Upper lobe of right lung (tissue), 1 donor: Measurements from ENCODE around the gene TSEN34. TPM values are rescaled to one million over a fixed set of nuclear protein-coding genes. Genes with fewer than 3 reads are reported as not detected.

Source experiments
- ATAC-seq: fragments of 200-7000 bp; cut with Tn5 transposase; one replicate; pipeline ENCODE4 v1.9.1; 2020; ENCODE audit warnings: mild to moderate bottlenecking, moderate library complexity
- DNase-seq: peaks from one replicate; pipeline ENCODE4 v3.0.0-alpha.2; 2020
- H3K27ac ChIP-seq: fragments of 200-600 bp; one replicate; pipeline ENCODE4 v1.8.0; 2022
- H3K27me3 ChIP-seq: fragments of 200-600 bp; one replicate; pipeline ENCODE4 v1.8.0; 2022; ENCODE audit warnings: mild to moderate bottlenecking
- H3K36me3 ChIP-seq: fragments of 200-600 bp; one replicate; pipeline ENCODE4 v1.8.0; 2022
- H3K4me1 ChIP-seq: fragments of 200-600 bp; one replicate; pipeline ENCODE4 v1.8.0; 2022
- H3K4me3 ChIP-seq: fragments of 200-600 bp; one replicate; pipeline ENCODE4 v1.8.0; 2022; ENCODE audit warnings: mild to moderate bottlenecking
- H3K9me3 ChIP-seq: fragments of 200-600 bp; one replicate; pipeline ENCODE4 v1.8.0; 2022
- CTCF ChIP-seq: fragments of 200-600 bp; IDR thresholded peaks from one replicate; pipeline ENCODE4 v1.8.0; 2022; ENCODE audit warnings: antibody characterized with exemption
- intact Hi-C: fragments of 100-400 bp; cut with DNase I; formaldehyde crosslinking; loops from one replicate; pipeline ENCODE4 v1.11.0; 2022
- long read RNA-seq: library from polyadenylated mRNA; unstranded; transcript quantifications from one replicate; pipeline ENCODE4 v2.0.0, GENCODE V29; 2021
- total RNA-seq: library from RNA; stranded (reverse); fragmentation: NEBNext Ultra II Directional; extraction: Animal tissue kit (Norgen Biotek cat#: 25700); gene quantifications from one replicate; pipeline ENCODE4 v1.2.1, GENCODE V29; 2021
- donor health status: DM: no; HTN: yes; CAD: no; lungs with severe emphysema.

Gene TSEN34
- total RNA-seq = 34.7 TPM
- long read RNA-seq, transcript TSEN34-201 (5 exons, 2,294 nt) = minor isoform, 34 of 104 reads
- long read RNA-seq, transcript TSEN34-203 (4 exons, 1,349 nt) = major isoform, 48 of 104 reads
- long read RNA-seq, partial matches to known transcripts = 5 of 104 reads
- long read RNA-seq, other reads (novel, unspliced or antisense) = 12 of 104 reads

- Histone ChIP-seq H3K9me3 (no peaks in the 10 kb centered on the region), H3K4me1 (peaks cover 21% of the 10 kb centered on the region), H3K36me3 (peaks cover 38% of the 10 kb centered on the region), H3K4me3 (peak within 1 kb of the TSS; percentile 98), H3K27ac (peak within 1 kb of the TSS; percentile 99), H3K27me3 (no peaks in the 10 kb centered on the region)
- ATAC-seq = peak; percentile 54
- DNase-seq = peak; percentile 95
- TF ChIP-seq CTCF = no peak
- intact Hi-C loops = no loop called here
Measured at GRCh38 chr19:54191011-54191810, at the start of gene TSEN34. TSS of gene TSEN34 (plus strand) at chr19:54191308. CDS start at chr19:54191365, 57 bp downstream.

- no peak for ATAC-seq
- Histone ChIP-seq H3K4me3 (no peak overlapping the region), H3K27ac (no peak overlapping the region), H3K27me3 (no peaks in the 10 kb centered on the region), H3K36me3 (peaks cover 48% of the 10 kb centered on the region), H3K4me1 (peaks cover 31% of the 10 kb centered on the region), H3K9me3 (no peaks in the 10 kb centered on the region)
- no peak for DNase-seq
- TF ChIP-seq CTCF = no peak
- intact Hi-C loops = no loop called here
Measured at GRCh38 chr19:54141356-54141755, 49.8 kb upstream of the TSEN34 start.

GRCh38 chr19:54142166-54142780, 48.8 kb upstream of the TSEN34 start:
- ATAC-seq = no peak
- TF ChIP-seq CTCF = no peak
- intact Hi-C loops = no loop called here

GRCh38 chr19:54145541-54146158, 45.5 kb upstream of the TSEN34 start:
- no peak for DNase-seq
- Histone ChIP-seq H3K4me3 (no peak overlapping the region), H3K27me3 (no peaks in the 10 kb centered on the region), H3K4me1 (peaks cover 10% of the 10 kb centered on the region), H3K36me3 (peaks cover 82% of the 10 kb centered on the region), H3K9me3 (no peaks in the 10 kb centered on the region), H3K27ac (no peak overlapping the region)
- TF ChIP-seq CTCF = no peak
- ATAC-seq = no peak
- intact Hi-C loops = no loop called here

More at GRCh38 chr19:54142166-54142780, 48.8 kb upstream of the TSEN34 start:
- H3K36me3 ChIP-seq = peaks cover 57% of the 10 kb centered on the region
- H3K4me3 ChIP-seq = no peak overlapping the region
- DNase-seq = no peak
- no peaks in the 10 kb centered on the region for H3K27me3 ChIP-seq
- no peaks in the 10 kb centered on the region for H3K9me3 ChIP-seq
- no peak overlapping the region for H3K27ac ChIP-seq
- peaks cover 29% of the 10 kb centered on the region for H3K4me1 ChIP-seq

- Histone ChIP-seq H3K27me3 (no peaks in the 10 kb centered on the region), H3K4me1 (no peaks in the 10 kb centered on the region), H3K4me3 (no peak overlapping the region), H3K36me3 (peaks cover 95% of the 10 kb centered on the region), H3K27ac (no peak overlapping the region), H3K9me3 (no peaks in the 10 kb centered on the region)
- DNase-seq (no peak), ATAC-seq (no peak)
- TF ChIP-seq CTCF = no peak
- intact Hi-C loops = no loop called here
Measured at GRCh38 chr19:54147676-54148075, 43.4 kb upstream of the TSEN34 start.
